OCI-LY3 (cell line): ENCODE data around the gene ALKBH3.

Experiments used
- H2AFZ ChIP-seq: fragments of 200-600, 300-600 bp; shearing (Covaris generic); 2 replicates; pipeline ENCODE4 v1.6.0; 2014; ENCODE audit warnings: antibody characterized with exemption, low read depth, low read length
- H3K27ac ChIP-seq: fragments of 200-600, 300-600 bp; sonication (generic); 2 replicates; pipeline ENCODE4 v1.5.1; 2014; ENCODE audit warnings: mild to moderate bottlenecking, low read length, moderate library complexity, mixed read lengths
- H3K27me3 ChIP-seq: fragments of 200-600, 300-600 bp; sonication (generic); 2 replicates; pipeline ENCODE4 v1.6.1; 2014; ENCODE audit warnings: low read depth, low read length, mixed read lengths
- H3K36me3 ChIP-seq: fragments of 200-600, 300-600 bp; sonication (generic); replicated peaks from 2 replicates; pipeline ENCODE3; 2014; ENCODE audit warnings: low read depth, low read length, mixed read lengths
- H3K4me1 ChIP-seq: fragments of 300-600, 200-600 bp; sonication (generic); 2 replicates; pipeline ENCODE4 v1.6.1; 2014; ENCODE audit warnings: low read length, mixed read lengths
- H3K4me2 ChIP-seq: fragments of 200-600, 300-600 bp; sonication (generic); 2 replicates; pipeline ENCODE4 v1.6.1; 2014; ENCODE audit warnings: low read length, mixed read lengths
- H3K4me3 ChIP-seq: fragments of 300-600, 200-600 bp; sonication (generic); 2 replicates; pipeline ENCODE4 v1.5.1; 2014; ENCODE audit warnings: antibody characterized with exemption, mild to moderate bottlenecking, low read length, moderate library complexity
- H3K79me2 ChIP-seq: fragments of 300-600, 200-600 bp; shearing (Covaris generic); 2 replicates; pipeline ENCODE4 v1.6.1; 2014; ENCODE audit warnings: mild to moderate bottlenecking, low read length, mixed read lengths
- H3K9ac ChIP-seq: fragments of 300-600, 200-600 bp; shearing (Covaris generic); 2 replicates; pipeline ENCODE4 v1.6.0; 2014; ENCODE audit warnings: mild to moderate bottlenecking, low read length, moderate library complexity
- H3K9me3 ChIP-seq: fragments of 200-600, 300-600 bp; shearing (Covaris generic); 2 replicates; pipeline ENCODE4 v1.6.1; 2014; ENCODE audit warnings: low read length, mixed read lengths; ENCODE audit not compliant: insufficient read depth
- H4K20me1 ChIP-seq: fragments of 200-600, 300-600 bp; sonication (generic); 2 replicates; pipeline ENCODE4 v1.6.1; 2016; ENCODE audit warnings: low read length, mixed read lengths; ENCODE audit not compliant: insufficient read depth
- CTCF ChIP-seq: fragments of 200-600, 300-600 bp; sonication (generic); IDR thresholded peaks from 2 replicates; pipeline ENCODE4 v1.5.1; 2014; ENCODE audit warnings: antibody characterized with exemption, low read length, low read depth
- EZH2phosphoT487 ChIP-seq: fragments of 200-600 bp; shearing (Covaris generic); IDR thresholded peaks from 2 replicates; pipeline ENCODE4 v1.6.1; 2018; ENCODE audit warnings: antibody characterized with exemption, mixed run types, low read depth

The ALKBH3 gene

GRCh38 chr11:43908191-43908590 is 27.6 kb downstream of the ALKBH3 start:
- Histone ChIP-seq H3K4me1 (peaks cover 4% of the 10 kb centered on the region; the same call in 1 of the 2 replicates), H3K4me3 (no peak overlapping the region), H3K9ac (no peak overlapping the region), H3K36me3 (peaks cover 56% of the 10 kb centered on the region), H4K20me1 (no peaks in the 10 kb centered on the region), H3K27me3 (no peaks in the 10 kb centered on the region), H3K9me3 (no peaks in the 10 kb centered on the region), H3K27ac (no peak overlapping the region), H3K79me2 (no peaks in the 10 kb centered on the region), H3K4me2 (no peak overlapping the region), H2AFZ (no peak overlapping the region)
- TF ChIP-seq CTCF (no peak), EZH2phosphoT487 (no peak)

- Histone ChIP-seq H3K4me3 (no peak overlapping the region), H3K27ac (no peak overlapping the region), H3K9me3 (no peaks in the 10 kb centered on the region), H3K79me2 (no peaks in the 10 kb centered on the region), H3K27me3 (no peaks in the 10 kb centered on the region), H3K36me3 (peaks cover 55% of the 10 kb centered on the region), H3K4me1 (peaks cover 4% of the 10 kb centered on the region; the same call in 1 of the 2 replicates), H4K20me1 (no peaks in the 10 kb centered on the region), H3K9ac (no peak overlapping the region), H2AFZ (no peak overlapping the region), H3K4me2 (no peak overlapping the region)
- TF ChIP-seq EZH2phosphoT487 (no peak), CTCF (no peak)
Measured at GRCh38 chr11:43908683-43909082, 28.1 kb downstream of the ALKBH3 start.

- Histone ChIP-seq H3K9me3 (no peaks in the 10 kb centered on the region), H3K27ac (no peak overlapping the region), H3K4me1 (no peaks in the 10 kb centered on the region), H3K79me2 (no peaks in the 10 kb centered on the region), H3K4me2 (no peak overlapping the region), H3K9ac (no peak overlapping the region), H3K36me3 (peaks cover 40% of the 10 kb centered on the region), H4K20me1 (no peaks in the 10 kb centered on the region), H3K4me3 (no peak overlapping the region), H3K27me3 (no peaks in the 10 kb centered on the region), H2AFZ (no peak overlapping the region)
- TF ChIP-seq EZH2phosphoT487, result no peak
- no peak for TF ChIP-seq CTCF
Measured at GRCh38 chr11:43913829-43914380, 33.3 kb downstream of the ALKBH3 start.

GRCh38 chr11:43914466-43914865 is 33.8 kb downstream of the ALKBH3 start:
- H3K79me2 ChIP-seq, result no peaks in the 10 kb centered on the region
- no peak overlapping the region for H2AFZ ChIP-seq
- H3K36me3 ChIP-seq, result peaks cover 38% of the 10 kb centered on the region
- H3K4me1 ChIP-seq, result no peaks in the 10 kb centered on the region
- H4K20me1 ChIP-seq, result no peaks in the 10 kb centered on the region
- no peaks in the 10 kb centered on the region for H3K9me3 ChIP-seq
- no peak overlapping the region for H3K4me3 ChIP-seq
- TF ChIP-seq CTCF (no peak), EZH2phosphoT487 (no peak)
- no peak overlapping the region for H3K4me2 ChIP-seq
- no peaks in the 10 kb centered on the region for H3K27me3 ChIP-seq
- H3K9ac ChIP-seq, result no peak overlapping the region
- H3K27ac ChIP-seq, result no peak overlapping the region
